CD4-positive, alpha-beta T cell treated with Interleukin-4 for 4 hours (primary cell): ENCODE data around the gene ICE2.

Experiments
- DNase-seq: peaks from one replicate; pipeline ENCODE4 v3.0.0-alpha.2; 2020

The ICE2 gene

DNA sequence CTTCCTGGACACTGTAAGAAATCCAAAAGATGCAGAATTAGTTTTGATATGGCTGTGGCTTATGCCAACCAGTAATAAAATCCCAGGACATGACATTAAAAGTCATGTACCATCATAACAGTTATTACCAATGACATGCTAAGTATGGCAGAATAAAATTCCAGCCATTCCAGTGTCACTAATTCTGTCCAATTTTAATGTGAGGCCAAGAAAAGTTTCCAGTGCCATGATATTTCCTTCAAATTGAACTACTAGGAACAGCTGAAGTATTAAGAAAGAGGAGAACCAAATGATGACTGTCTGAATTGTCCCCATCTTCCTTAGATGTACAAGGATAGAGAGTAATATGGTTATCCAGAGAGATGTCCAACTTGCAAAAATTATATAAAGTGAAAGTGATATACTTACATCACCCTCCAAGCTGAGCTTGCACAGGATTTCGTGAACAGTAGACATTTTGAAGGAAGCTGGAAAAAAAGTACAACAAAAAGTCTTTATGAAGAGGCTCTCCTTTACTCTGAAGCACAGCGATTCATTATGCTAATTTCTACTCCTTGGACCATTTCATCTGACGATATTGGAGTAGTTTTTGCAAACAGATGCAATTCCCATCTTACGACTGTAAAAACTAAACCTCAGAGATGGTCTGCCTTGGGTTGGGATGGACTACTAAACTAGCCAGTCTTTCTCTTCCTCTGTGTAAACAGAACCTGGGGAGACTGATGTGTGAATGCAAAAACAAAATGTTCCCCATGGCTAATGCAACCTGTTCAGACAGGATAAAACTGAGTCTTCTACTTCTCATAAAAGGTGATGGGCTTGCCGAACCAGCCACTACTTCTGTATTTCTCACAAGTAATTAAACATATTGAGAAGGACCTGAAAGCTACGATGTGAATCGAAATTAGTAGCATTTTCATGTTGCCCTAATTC, 93.1 kb downstream of the ICE2 start:
- DNase-seq, result no peak

DNA sequence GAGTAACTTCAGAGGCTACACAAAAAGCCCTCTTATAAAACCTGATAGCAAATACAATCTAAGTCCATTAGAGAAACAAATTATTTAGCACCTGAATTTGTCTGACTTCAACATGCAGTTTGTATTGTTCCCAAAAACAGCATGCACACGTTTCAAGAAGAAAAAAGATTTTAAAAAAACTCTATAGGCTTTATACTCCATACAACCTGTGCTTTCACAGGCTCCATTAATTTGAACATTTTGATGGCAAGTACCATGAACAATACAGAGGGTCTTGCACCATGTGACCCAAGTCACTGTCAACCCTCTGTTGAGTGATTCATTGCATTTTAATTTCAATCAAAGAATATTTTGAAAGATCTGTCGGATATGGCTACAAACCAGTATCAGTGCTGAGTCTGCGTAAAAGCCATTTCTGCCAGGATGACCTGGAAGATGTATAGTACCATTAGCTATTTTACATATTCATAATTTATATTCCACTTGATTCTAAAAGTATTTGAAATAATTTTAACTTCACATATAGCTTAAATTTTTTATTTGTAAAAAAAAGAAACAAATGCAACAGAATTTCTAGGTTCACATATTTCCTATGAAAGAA, 94.3 kb downstream of the ICE2 start:
- no peak for DNase-seq

DNA sequence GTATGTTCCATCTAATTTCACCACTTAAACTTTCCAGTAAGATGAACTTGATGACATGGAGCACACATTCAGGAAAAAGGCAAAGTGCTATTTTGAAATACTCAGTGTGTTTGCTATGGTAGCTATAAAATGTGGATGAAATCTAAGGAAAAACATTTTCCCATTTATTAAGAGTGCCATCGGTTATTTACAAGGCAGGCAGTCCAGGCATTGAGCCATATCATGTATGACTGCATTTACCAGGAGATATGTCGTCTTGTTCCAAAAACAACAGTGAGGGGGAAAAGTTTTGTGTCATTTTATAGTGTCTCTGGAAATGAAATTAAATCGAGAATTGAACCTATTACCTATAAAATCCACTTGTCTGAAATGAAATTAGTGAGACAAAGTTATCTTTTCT, 94.9 kb downstream of the ICE2 start:
- no peak for DNase-seq

DNA sequence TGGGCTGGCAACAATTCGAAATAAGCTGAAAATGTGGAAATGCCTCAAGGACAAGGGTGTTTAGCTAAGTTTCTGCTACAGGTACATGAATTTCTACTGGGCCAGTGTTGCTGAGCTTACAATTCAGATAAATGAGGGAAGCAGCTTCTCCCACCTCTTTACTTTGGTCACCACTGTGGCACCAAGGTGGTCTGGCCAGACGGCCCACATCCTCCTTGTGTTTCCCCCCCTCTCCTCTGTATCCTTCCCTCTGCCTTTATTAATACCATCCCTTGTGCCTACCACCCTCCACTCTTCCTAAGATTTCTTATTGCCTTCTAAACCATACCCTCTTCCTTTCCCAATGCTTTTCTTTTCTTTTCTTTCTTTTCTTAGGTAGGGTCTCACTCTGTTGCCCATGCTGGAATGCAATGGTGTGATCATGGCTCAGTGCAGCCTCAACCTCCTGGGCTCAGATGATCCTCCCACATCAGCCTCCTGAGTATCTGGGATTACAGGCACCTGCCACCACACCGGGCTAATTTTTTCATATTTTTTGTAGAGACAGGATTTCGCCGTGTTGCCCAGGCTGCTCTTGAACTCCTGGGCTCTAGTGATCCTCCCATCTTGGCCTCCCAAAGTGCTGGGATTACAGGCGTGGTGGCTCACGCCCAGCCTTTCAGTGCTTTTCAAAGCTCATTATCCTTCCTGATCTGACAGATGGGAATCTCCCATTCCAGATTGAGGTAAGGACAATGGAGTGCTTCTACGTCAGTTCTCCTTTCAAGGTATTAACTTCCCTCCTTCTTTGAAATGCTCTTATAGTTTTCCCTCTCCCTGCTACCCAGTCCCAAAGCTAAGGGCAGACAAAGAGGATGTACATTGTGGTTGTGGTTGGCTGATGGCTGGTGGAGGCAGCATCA, 95.9 kb downstream of the ICE2 start:
- DNase-seq, result no peak

DNA sequence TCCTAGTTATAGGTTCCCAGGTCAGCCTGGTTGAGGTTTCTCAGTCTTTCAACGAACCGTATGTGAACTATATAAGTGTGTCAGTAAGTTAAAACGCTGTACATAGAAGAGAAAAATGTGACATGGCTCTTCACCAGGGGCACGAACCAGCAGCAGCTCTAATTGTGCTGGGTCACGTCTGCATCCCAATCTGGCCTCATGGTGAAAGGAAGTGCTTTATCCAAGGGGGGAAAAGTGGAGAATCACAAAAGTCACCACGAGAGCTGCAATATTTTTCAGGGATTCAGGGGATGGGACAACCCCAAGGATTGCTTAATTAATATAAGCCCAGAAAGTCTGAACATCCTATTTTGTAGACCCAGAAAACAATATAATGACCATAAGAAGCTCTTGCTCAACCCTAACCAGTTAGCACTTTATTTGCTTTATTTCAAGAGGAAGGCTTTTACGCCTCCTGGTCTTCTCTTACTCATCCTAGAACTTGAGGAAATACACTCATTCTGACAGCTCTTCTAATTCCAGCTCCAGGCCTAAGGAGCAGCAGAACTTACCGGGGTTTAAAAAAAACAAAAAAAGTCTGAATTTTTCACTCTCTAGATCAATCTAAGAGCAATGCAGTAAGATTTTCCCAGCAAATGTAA, 97.7 kb downstream of the ICE2 start:
- no peak for DNase-seq

DNA sequence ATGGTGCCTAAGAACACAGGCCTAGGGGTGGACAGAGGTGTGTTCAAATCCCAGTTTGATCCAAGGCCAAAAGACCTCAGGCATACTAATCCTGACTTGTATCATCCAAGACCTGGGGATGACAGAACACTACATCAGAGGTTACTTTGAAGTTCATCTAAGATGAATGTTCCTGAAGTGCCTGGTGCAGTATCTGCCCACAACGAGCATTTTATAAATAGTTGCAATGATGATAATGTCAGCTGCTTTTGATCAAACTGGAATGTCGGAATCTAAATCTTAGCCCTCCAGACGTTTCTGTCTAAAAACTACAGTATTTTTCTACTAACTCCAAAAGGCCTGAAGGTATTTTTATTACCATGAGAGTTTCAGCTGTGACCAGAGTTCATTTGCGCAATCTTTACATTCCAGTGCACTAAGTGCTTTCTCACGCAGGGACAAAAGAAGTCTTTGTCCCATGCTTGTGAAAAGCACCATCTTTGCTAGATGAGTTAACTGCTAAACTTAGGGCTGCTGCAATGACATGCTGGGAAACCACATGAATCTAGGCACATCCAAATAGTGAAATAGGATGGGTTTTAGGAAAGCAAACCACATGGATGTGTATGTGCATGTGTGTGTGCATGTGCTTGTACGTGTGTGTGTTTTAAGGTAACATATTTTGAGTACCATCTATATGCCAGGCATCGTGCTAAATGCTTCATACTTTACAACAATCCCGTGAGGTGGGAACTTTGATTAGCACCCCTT, 99.2 kb downstream of the ICE2 start:
- DNase-seq, result no peak

DNA sequence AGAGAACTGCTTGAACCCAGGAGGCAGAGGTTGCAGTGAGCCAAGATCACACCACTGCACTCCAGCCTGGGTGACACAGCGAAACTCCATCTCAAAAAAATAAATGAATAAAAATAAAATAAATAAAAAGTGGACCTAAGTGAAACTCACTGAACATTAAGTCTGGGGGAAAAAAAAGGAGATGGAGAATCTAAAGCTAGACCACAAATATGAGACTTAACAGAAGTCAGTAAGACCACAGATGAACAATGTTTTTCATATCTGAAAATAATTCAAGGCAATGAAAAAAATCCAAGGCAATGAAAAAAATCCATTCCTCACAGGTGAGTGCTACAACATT, 99.8 kb downstream of the ICE2 start:
- no peak for DNase-seq

DNA sequence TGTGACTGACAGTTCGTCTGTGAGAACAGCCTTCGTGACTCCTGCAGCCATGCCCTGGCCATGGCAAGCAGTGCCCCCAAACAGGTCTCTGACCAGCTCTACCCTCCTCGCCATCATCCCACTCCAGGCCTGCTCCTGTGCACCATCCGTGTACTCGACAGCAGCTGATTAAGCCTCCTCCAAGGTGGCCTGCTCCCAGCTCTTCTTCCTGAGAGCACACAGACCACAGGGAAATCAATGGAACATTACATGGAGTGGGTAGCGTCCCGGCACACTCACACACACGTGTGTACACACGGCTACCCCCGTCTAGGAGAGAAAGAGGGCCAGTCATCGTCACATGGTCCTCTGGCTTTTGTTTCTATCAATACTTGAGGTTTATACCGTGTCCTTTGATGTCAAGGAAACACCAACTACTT, 102.3 kb downstream of the ICE2 start:
- no peak for DNase-seq

DNA sequence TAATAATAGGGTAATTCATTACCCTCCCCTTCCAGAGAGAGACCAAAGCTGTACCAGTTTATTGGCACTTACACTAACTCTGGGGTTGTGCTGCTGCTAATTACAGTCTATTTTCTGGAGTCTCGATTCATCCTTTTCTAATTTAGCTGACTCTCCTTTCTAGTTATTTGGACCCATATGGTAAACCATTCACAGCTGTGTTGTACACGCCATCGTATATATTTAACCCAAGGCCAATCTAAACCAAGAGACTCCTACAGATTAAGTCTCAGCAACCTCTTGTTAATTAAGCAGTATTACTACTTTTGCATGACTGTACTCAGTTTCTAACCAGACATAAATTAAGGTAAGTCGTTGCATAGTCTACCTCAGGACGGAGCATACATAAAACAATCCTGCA, 103.6 kb downstream of the ICE2 start:
- no peak for DNase-seq

DNA sequence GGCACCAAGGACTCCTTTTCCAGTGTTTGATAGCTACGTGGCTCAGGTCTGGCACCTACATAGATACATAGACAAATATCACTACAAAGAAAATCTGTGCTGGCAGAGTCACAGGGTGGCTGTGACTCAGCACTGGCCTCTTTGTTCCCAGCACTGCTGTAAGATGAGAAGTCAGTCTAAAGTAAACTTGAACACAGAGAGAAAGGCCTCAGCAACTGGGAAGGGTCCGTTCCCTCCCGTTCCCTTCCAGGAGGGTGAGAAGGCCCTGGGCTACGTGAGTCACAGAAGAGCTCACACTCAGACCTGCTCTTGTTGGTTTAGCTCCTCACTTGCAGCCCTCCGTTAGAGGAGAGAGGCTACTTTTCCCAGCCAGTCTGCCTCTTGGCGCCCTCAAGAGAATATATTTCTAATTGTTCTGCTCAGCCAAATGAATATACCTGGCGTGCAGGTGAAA, 104.3 kb downstream of the ICE2 start:
- no peak for DNase-seq

DNA sequence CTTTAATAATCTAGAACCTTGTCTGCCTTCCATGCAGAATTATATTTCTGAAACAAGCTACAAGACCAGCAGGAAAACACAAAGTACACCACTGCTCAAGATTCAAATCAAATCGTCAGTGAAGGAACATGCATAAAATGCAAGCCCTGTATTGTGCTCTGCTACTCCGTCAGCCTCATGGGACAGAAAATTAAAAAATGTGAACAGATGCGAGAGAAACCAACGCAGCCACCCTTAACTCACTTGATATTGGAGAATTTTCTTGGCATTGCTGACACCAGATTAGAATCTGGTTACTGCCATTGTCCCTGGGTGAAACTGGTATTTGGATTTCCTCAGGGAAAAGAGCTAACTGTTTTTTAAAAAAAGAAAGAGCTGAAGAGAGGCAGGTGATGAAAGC, 104.7 kb downstream of the ICE2 start:
- DNase-seq, result no peak

DNA sequence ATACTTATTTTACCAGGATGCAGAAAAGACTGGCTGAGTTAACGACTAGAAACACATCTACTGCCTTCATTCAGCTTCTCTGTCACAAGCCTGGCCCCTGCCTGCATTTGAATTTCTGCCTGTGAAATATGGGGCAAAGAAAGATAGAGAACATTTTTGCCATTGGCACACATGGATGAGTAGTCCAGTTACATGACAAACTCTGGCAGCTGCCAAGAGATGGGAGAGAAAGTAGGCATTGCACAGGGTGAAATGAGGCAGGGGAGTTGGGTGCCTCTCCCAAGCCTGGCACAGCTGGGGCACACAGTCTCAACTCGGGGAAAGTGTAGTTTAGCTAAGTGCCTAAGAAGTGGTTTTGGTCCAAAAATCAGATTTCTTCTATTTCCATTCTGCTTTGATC, 105.2 kb downstream of the ICE2 start:
- DNase-seq, result no peak

DNA sequence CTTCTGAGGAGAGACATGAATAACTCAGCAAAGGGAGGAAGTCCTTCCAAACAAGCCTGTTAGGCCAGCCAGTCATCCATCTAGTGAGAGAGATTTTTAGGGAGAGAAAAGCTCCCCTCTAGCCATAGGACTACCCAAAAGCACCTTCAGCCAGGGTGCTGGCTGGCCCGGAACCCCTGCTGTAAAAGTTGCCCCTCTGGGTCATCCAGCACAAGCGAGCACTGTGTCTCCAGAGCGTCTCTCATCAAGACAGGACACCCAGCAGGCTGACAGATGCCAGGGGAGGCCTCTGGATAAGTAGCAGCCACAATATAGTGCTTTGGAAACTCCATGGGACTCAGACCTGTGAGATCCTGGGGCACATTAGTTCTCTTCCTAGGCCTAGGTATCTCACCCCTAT, 105.6 kb downstream of the ICE2 start:
- DNase-seq, result no peak

DNA sequence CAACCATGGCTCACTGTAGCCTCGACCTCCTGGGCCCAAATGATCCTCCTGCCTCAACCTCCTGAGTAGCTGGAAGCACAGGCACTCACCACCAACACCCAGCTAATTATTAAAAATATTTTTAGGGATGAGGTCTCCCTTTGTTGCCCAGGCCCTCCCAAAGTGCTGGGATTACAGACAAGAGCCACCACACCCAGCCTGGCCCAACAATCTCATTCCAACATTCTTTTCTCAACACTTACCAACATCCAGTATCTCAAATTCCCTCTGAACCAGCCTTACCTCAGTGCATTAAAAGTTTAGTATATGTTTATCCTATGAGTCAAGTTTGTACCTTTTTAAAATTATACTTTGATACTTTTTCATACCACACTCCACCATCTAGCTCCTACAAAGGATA, 106.2 kb downstream of the ICE2 start:
- DNase-seq, result no peak

DNA sequence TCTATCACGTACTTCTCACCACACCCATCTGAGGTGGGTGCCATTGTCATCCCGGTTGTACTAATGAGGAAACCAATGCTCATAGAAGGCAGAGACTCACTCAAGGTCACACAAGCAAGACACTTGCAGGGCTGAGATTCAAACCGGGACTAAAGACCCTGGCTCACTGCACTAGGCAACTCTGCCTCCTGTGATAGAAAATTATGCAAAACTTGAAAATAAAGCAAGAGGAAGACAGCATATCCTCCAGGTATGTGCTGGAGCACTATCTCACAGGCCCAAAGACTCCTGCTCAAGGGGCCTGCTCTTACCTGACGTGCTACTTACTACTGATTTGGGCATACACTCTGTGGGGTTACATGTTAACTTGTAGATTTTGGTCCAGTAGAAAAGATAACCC, 106.7 kb downstream of the ICE2 start:
- DNase-seq, result no peak

DNA sequence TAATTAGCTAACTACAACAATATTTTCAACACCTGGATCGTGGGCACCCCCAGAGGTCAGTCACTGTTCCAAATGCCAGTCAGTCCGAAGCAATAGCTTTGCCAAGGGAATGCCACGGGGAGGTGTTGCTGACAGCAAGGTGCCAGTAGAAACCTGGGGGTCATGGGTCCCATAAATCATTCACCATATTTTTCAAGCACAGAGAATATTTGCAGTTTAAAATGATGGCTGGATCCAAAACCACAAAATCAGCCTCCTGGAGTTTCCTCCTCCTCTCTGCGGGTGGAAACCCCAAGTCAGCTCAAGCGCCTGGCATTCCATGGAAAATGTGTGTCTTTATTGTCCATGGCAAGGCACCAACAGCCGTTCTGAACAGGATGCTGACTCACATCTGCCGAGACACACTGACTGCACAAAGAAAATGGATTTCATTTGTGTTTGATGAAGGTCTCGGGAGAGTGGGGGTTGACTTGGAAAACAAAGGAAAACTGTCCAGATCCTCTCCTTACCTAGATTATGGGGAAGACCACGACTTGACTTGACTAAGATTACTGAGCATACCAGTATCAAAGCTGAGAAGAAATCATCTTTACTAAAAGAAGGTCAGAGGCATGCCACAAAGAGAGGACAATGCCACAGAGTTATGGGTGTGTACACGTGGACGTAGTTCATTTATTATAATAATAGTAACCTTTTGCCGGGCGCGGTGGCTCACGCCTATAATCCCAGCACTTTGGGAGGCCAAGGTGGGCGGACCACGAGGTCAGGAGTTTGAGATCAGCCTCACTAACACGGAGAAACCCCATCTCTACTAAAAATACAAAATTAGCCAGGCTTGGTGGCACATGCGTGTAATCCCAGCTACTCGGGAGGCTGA, 107.5 kb downstream of the ICE2 start:
- DNase-seq, result no peak

DNA sequence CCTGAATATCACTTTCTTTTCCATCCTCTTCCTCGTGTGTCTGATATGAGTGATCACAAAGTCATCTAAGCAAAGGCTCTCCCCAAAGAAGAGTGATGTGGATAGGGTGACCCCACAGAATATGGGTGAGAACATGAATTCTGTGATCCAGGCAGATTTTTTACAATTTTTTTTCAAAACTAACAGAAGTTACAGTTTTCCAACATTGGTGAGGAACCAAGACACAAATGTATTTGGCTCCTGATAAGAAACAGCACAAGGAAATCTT, 108.1 kb downstream of the ICE2 start:
- DNase-seq, result no peak

DNA sequence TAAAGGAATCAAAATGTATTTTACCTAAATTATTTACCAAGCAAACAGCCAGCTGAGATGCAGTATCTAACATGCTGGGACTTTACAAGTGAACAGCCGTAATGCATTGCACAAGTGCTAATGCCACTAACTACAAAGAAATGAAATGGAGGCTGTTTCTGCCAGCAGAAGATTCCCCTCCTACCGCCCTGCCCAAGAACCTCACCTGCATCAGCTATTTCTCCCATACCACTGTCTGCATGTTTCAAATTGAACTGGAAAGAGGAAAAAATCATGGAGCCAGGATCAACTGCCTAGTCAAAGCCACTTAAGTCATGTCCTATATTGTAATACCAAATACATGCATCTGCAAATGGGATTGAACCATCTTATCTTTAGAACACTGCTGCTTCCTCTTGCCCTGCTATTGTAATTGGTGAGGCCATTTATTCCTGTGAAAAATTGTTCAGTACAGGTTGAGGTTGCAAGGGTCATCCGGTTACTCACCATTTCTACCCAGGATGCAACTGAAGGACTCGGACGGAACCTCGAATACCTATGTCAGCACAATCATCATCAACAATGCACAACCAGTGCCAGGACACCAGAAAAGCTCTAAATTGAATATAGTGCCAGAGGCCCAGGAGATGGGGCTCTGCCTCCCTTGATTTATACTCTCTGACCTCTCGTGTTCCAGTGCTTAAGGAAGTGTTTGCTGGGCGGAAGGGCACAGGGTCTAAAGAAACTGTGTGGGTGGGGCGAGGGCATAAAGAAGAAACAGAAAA, 108.7 kb downstream of the ICE2 start:
- DNase-seq, result no peak

DNA sequence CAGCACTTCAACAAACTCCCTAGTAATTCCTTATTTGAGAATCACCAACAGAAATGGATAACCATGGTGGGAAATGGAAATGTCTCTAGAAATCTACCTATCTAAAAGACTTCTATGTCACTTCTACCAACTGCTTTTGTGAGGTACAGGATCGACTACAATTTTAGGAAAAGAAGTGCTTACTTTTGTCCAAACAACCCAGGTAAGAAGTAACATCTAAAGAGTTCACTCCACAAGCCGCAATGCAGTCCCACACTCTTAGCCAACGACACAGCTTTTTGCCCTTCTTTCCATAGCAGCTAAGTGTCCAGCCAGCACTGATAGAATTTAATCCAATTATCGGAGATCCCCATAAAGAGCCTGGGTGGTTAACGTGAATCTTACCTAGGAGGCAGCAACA, 109.2 kb downstream of the ICE2 start:
- no peak for DNase-seq
